NCI-H1048 (cell line): Measurements from ENCODE around the gene DHRS1.
"Not testable (repeated sequence)": the region's sequence is repeated elsewhere in the genome, so short reads cannot be mapped to it uniquely, and the experiment has no call there.

Experiments
- DNase-seq: peaks from one replicate; lab custom pipeline; 2025; lab: John Stamatoyannopoulos, UW

Gene DHRS1

DNA sequence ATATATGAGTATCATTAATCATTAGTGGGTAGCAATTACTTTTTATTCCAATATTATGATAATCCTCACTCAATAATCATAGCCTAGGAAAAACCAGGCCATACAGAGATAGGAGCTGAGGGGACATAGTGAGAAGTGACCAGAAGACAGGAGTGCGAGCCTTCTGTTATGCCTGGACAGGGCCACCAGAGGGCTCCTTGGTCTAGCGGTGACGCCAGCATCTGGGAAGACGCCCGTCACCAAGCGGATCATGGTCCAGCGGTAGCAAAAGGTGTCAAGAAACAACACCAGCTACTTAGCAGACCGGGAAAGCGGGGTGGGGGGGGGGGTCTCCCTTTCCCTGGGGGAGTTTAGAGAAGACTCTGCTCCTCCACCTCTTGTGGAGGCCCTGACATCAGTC, 28.3 kb upstream of the DHRS1 start:
- DNase-seq = not testable (repeated sequence)

DNA sequence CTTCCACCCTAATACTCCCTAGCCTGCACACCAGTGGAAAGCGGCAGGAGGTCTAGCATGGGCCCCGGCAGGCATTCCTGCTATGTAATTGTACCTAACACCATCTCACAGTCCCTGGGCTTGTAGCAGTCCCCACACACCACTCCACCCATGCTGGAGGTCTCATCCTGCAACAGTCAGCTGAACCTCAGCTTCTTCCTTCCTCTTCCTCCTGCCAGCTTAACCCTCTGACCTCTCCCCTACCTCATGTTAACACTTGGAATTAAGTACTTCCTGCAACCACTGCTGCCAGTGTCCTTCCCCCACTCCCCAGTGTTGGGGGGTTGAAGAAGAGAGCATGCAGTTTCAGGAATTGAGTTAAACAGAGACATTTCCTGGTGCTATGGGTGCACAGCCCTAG, 27.7 kb upstream of the DHRS1 start:
- DNase-seq = no peak

DNA sequence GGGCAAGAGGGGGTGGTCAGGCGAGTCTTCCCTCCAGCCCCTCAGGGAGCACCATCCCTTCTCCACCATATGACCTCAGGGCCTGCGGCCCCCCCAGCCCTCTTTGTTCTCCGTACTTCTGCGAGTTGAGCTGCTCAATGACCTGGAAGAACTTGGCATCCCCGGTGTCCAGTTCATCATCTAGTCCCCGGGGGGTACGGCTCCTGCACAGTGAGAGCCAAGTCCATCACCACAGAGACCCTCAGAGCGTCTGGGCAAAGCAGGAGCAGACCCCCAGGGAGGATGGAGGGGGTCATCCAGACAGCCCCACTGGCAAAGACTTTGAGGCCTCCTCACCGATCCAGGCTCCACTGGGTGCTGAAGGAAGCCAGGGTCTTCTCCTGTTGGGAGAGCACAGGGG, 26.4 kb upstream of the DHRS1 start:
- DNase-seq = no peak

DNA sequence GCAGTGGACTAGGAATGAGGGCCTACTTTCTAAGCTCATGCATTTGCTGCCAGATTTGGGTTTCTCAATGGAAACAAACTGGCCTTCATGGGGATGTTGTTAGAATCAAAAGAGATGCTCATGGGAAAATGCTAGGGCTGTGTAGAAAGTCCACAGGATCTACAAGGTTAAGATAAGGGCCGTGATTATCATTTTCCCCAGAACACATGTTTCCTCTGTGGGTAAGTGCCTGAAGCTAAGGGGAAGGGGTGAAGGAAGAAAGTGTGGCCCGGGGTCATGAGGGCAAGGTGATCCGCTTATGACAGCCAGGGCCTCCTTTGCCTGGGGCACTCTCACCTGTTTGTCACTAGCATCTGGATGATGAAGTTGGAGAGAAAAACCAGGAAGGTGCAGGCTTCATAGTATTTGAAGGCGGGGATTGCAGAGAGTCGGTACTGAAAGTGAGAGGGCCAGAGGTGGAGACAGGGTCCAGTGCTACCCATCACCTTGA, 25.5 kb upstream of the DHRS1 start:
- DNase-seq = no peak

DNA sequence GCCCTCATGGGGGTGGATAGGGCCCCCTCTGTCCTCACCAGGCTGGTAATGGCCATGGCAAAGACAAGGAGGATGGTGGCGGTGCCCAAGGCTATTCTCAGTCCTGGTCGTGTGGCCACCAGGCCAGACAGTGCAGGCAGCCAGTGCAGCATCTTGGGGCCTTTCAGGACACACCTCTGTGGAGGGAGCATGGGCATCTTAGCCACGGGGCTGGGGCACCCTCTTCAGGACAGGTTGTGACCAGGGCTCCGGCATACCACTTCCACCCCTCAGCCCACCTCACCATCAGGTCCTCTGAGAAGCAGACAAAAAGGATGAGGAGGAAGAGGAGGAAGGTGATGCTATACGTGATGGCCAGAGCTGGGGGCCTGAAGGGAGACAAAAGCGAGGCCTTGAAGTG, 24.4 kb upstream of the DHRS1 start:
- no peak for DNase-seq

DNA sequence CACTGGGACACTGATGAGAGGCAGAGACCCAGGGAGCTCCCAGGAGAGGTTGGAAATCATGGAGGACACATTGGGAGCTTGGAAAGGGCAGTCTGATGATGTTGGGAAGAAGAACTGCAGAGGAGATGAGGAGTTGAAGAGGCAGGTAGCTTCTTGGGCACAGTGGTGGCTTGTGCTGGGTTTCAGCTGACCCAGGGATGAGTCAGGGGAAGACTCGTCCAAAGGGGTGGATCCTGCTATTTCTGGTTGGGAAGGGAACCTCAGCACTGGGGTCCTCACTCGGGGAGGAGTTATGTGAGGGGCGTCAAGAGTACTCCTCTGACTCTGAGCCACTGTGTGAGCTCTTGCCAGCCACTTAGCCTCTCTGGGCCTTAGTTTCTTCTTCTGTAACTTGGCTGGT, 23.8 kb upstream of the DHRS1 start:
- DNase-seq = no peak

DNA sequence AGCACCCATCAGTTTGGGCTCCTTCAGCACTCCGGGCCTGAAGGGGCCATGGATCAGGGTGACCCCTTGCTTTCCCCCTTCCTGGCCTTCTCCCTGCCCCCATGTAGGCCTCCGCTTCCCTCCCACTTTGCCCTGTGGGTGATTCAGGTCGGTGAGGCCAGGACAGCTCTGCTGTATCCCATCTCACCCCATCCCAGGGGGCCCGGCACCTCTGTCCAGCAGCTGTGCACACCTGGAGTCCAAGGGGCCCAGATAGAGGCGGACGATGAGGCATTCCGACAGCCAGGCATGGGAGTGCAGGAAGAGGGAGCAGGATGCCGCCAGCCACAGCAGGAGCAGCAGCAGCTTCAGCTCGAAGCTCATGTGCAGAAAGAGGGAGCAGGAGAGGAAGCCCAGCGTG, 23.1 kb upstream of the DHRS1 start:
- DNase-seq = no peak

DNA sequence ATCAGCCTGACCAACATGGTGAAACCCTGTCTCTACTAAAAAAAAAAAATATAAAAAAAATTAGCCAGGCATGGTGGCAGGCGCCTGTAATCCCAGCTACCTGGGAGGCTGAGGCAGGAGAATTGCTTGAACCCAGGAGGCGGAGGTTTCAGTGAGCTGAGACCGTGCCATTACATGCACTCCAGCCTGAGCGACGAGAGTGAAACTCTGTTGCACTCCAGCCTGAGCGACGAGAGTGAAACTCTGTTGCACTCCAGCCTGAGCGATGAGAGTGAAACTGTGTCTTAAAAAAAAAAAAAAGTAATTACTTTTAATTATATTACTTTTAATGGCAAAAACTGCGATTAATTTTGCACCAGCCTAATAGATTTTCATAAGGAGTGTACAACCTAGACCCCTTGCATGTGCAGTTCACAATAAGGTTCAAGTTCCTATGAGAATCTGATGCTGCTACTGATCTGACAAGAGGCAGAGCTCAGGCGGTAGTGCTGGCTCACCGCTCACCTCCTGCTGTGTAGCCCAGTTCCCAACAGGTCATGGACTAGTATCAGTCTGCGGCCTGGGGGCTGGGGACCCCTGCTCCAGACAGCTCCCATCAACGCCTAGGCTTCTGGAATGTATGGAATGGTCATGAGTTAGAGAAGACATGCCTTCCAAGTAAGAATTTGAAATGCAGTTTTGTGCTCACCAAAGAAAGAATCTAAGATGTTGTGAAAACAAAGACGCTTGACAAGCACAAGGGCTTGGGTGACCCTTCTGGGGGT, 21.8 kb upstream of the DHRS1 start:
- DNase-seq = no peak

DNA sequence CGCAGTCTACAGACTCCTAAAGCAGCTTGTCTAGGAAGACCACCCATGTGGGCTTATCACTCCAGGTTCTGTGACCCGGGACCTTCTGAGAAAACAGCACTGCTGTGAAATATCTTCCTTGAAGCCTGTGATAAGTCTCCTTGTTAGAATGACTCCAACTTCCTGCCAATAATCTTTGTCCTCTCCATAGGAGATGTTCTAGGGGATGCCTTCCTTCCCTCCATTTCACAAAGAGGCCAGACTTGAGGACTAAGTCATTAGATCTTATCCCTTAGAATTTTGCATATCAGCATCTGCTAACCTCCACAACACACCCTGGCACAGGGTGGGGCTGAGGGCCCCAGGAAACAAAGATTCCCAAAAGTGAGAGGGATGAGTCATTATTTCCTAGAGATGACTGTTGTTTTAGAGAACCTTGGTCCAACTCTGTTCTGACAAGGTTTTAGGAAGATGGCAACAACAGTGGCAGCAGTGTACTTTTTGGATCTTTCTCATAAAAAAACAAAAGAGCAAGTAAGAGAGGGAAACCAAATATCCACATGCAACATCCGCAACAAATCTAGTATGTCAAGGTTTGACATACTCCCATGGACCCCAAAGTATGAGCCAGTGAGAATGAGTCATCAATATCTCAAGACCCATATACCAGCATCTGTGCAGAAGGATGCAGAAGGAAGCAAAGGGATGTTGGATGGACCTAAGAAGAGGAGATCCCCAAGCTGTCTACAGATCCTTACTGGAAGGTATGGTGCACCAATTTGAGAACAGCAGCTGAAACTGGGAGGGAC, 17.8 kb upstream of the DHRS1 start:
- no peak for DNase-seq

DNA sequence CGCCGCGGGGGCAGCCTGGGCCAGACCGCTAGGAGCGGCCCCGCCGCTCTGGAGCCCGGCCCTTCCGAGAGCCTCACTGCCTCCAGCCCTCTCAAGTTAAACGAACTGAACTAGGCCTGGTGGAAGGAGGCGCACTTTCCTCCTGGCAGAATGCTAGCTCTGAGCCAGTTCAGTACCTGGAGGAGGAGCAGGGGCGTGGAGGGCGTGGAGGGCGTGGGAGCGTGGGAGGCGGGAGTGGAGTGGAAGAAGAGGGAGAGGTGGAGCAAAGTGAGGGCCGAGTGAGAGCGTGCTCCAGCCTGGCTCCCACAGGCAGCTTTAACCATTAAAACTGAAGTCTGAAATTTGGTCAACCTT, 17.0 kb upstream of the DHRS1 start:
- DNase-seq = no peak

DNA sequence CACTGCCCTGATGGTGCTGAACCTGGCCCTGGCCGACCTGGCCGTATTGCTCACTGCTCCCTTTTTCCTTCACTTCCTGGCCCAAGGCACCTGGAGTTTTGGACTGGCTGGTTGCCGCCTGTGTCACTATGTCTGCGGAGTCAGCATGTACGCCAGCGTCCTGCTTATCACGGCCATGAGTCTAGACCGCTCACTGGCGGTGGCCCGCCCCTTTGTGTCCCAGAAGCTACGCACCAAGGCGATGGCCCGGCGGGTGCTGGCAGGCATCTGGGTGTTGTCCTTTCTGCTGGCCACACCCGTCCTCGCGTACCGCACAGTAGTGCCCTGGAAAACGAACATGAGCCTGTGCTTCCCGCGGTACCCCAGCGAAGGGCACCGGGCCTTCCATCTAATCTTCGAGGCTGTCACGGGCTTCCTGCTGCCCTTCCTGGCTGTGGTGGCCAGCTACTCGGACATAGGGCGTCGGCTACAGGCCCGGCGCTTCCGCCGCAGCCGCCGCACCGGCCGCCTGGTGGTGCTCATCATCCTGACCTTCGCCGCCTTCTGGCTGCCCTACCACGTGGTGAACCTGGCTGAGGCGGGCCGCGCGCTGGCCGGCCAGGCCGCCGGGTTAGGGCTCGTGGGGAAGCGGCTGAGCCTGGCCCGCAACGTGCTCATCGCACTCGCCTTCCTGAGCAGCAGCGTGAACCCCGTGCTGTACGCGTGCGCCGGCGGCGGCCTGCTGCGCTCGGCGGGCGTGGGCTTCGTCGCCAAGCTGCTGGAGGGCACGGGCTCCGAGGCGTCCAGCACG, 16.4 kb upstream of the DHRS1 start:
- DNase-seq = no peak

DNA sequence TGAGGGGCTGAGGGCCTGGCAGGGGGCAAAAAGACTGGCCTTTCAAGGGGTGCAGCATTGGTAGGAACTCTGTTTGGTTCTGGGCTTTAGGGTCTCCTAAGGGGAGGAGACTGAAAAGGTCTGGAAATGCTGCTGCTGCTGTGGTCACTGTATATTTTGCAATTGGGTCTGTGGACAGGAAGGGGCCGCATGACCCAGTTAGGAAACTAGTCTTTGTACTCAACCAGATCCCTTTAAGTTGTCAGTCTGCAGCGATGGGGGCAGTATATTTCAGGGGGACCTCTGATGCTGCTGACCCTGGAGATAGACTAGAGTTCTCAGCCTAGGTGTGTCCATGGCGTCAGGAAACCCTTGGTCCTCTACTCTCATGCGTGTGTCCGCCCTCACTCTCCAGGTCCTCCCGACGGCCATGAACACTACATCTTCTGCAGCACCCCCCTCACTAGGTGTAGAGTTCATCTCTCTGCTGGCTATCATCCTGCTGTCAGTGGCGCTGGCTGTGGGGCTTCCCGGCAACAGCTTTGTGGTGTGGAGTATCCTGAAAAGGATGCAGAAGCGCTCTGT, 15.7 kb upstream of the DHRS1 start:
- DNase-seq = no peak

DNA sequence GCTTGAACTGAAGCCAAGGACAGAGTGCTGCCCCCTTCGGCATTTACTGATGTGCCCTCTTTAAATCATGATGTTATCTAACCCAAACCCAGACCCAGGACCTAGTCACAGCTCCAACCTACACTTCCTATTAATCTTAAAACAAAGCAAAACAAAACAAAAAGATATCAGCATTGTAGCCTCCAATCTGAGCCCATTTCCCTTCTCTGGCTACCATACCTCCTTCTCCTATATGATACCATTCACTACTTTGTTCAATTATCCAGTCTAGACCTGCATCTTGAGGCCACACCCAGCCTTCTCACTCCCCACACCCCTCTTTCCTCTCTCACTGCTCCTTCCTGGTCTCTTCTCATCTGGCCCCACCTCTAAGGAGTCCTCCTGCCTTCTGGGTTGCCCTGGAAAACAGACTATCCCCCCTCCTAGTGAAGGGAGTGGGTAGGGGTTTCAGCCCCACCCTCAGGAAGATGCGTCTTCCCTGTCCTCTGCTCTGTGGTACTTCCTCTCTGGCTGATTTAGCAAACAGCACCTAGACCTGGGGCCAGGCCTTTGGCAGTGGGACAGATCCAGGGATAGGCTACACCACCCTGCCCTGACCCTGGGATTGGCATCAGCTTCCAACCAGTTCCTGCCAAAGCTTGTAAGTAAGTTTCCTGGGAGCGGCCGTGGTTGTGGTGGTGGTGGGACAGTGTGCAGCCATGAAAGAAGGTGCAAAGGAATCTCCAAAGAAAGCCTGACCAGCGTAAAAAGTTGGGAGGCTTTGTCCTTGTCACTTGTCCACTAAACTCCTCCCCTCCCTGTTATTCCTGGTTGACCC, 15.0 kb upstream of the DHRS1 start:
- DNase-seq = no peak

DNA sequence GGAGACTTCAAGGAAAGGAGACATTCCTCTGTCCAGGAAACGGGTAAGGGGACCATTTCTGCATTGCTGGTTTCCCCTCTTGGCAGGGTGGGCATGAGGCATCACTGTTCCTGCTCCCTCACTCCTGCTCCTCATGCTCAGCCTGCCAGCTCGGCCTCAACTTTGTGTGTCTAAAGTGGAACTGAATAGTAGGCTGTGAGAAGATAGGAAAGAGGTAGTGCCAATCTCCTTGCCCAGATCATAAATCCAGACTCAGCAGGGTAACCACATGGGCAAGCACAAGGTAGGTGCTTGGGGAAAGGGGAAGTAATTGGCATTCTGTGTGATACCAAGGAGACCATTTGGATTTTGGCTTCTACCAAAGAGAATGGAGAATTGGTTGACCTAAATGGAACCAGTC, 14.3 kb upstream of the DHRS1 start:
- DNase-seq = no peak

DNA sequence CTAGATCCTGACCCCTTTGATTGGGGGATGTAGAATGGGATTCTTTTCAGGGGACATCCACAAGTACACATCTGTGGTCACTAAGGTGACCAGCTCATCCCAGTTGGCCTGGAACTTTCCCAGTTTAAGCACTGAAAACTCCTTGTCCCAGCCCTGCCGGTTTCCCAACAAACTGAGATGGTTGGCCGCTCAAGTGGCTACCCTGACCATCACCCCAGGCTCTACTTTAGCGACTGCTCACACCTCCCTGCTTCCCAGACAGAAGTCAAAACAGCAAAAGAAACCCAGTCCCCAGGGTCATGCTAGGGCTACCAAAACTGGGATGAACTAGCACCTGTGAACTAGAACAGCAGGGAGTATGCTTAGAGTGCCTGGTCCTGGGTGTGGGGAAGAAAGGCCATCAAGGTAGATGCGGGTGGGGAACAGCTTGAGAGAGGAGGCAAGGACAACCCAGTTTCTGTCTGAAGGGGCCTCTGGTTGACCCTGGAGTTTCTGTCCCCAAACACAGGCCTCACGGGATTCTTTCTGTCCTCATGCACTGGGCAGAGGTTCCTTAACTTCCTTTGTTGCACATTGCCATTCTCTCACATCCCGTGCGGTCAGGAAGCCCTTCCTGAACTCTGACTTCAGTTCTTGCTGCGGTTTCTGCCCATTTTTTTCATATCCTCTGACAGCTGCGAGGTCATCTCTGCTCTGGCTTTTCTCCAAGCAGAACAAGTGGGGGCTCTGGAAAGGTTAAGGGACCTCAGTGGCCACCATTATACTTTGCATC, 13.3 kb upstream of the DHRS1 start:
- no peak for DNase-seq

DNA sequence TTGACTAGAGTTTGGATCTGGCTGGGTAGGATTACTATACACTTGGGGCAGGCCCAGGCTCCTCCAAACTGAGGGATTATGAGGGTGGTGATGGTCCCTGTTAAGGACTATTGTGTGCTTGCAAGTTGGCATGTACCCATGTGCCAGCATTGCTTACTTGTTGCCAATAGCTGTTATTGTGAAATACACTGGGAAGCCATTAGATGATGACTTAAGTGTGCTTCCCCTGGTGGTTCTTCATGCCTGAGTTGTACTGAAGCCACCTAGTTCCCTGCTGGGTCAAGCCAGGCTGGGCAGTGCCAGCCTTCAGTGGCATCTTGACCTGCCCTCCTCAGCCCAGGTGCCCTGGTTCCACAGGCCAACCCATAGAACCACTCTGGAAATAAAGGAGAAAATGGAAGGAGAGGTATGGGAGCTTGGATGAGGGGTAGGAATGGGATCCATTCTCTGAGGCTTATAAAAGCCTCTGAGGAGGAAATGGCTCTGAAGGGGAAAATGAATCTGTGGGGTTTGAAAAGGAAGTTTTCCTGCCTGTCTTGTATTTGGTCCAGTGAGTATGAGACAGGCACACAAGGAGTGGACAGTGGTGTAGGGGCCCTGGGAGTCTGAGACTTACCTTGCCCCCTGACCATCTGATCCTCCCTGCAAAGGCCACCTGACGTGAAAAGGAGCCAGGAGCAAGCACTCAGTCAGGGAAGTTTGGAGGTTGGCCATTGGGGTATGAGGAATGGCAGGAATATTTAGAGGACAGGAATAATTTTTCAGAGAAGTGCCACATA, 12.4 kb upstream of the DHRS1 start:
- no peak for DNase-seq

DNA sequence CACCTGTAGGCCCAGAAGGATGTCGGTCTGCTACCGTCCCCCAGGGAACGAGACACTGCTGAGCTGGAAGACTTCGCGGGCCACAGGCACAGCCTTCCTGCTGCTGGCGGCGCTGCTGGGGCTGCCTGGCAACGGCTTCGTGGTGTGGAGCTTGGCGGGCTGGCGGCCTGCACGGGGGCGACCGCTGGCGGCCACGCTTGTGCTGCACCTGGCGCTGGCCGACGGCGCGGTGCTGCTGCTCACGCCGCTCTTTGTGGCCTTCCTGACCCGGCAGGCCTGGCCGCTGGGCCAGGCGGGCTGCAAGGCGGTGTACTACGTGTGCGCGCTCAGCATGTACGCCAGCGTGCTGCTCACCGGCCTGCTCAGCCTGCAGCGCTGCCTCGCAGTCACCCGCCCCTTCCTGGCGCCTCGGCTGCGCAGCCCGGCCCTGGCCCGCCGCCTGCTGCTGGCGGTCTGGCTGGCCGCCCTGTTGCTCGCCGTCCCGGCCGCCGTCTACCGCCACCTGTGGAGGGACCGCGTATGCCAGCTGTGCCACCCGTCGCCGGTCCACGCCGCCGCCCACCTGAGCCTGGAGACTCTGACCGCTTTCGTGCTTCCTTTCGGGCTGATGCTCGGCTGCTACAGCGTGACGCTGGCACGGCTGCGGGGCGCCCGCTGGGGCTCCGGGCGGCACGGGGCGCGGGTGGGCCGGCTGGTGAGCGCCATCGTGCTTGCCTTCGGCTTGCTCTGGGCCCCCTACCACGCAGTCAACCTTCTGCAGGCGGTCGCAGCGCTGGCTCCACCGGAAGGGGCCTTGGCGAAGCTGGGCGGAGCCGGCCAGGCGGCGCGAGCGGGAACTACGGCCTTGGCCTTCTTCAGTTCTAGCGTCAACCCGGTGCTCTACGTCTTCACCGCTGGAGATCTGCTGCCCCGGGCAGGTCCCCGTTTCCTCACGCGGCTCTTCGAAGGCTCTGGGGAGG, 11.3 kb upstream of the DHRS1 start, which contains the start of gene LTB4R:
TSS of gene LTB4R (plus strand) at position 857 of the 959 bp plus-strand sequence. CDS start 4,150 bp downstream, outside the sequence.
- no peak for DNase-seq

DNA sequence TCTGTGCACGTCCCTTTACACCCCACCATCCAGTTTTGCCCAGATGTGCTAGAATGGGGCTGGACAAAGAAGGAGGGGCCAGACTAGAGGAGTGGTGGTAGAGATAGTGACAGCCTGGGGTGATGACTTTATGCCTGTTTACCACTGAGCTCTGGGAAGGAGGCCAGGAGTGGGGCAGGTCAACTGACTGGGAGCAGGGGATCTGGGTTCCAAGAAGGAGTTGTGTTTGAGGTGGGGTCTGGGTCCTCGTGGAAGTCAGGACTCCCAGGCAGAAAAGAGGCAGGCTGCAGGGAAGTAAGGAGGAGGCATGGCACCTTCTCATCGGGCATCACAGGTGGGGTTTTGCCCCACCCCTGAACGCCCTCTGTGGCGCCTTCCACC, 10.7 kb upstream of the DHRS1 start:
- no peak for DNase-seq
